Measurements from ENCODE around the gene SELL. TPM values are rescaled to one million over a fixed set of nuclear protein-coding genes. Genes with fewer than 3 reads are reported as not detected.
"Not testable (repeated sequence)": the region's sequence is repeated elsewhere in the genome, so short reads cannot be mapped to it uniquely, and the experiment has no call there.

SELL gene
- total RNA-seq, 2 experiments from 2014 or later: 0.16 to 2.2 TPM

DNA sequence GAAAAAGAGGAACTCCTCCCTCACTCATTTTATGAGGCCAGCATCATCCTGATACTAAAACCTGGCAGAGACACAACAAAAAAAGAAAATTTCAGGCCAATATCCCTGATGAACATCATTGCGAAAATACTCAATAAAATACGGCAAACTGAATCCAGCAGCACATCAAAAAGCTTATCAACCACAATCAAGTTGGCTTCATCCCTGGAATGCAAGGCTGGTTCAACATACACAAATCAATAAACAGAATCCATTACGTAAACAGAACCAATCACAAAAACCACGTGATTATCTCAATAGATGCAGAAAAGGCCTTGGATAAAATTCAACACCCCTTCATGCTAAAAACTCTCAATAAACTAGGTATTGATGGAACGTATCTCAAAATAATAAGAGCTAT lies 1.7 kb upstream of the SELL start:
- CTCF ChIA-PET (ENCODE audit: unreplicated experiment): interaction anchor here (1.5 to 2.1 kb wide), 2 partner anchors 36 to 111 kb away, joined by 3 to 9 read pairs; no protein-coding TSS in a partner anchor
- H3K79me2 ChIP-seq (ENCODE audit: insufficient read depth, low read depth, low read length); H3K36me3 ChIP-seq (ENCODE audit: insufficient read depth, low read length); H3K4me2 ChIP-seq (ENCODE audit: low read length); DNase-seq (ENCODE audit: low spot score); BruUV-seq (replicated peaks); H3K9me2 ChIP-seq (ENCODE audit: insufficient read depth, low read length); H3K9me3 ChIP-seq (ENCODE audit: low read length); H3K4me3 ChIP-seq (ENCODE audit: low read depth, low read length, poor library complexity, severe bottlenecking); POLR2A ChIA-PET; H4K20me1 ChIP-seq (ENCODE audit: insufficient read depth, low read length); H3K27ac ChIP-seq (ENCODE audit: low read depth, low read length, poor library complexity, severe bottlenecking); H2AFZ ChIP-seq (ENCODE audit: low read length): not testable (repeated sequence)
- intact Hi-C loops (cut with micrococcal nuclease; ENCODE audit: unreplicated experiment): loop anchor here (2.0 to 5.0 kb wide), 5 partner anchors 94 to 1111 kb away; partner anchors contain the start of genes F5 and SLC19A2
- H3K4me1 ChIP-seq (ENCODE audit: insufficient read depth, low read length, poor library complexity, severe bottlenecking): peaks cover 11% of the 10 kb centered on the region

DNA sequence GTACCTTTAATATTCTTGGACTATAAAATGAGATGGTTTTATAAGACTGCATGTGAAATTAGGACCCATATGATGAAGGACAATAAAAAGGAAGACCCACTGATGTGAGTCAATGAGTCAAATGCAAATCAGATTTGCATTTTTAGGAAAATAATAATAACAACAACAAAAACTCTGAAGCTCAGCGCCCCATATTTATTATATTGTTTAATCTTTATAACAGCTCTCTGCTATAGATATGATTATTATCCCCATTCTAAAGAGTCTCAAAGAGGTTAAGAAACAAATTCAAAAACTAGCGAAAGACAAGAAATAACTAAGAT lies 850 bp upstream of the SELL start:
- intact Hi-C loops (cut with micrococcal nuclease; ENCODE audit: unreplicated experiment): loop anchor here (1.0 to 5.0 kb wide), 6 partner anchors 95 to 1110 kb away; partner anchors contain the start of genes F5 and SLC19A2
- peaks cover 11% of the 10 kb centered on the region for H3K4me1 ChIP-seq (ENCODE audit: insufficient read depth, low read length, poor library complexity, severe bottlenecking)
- H3K27ac ChIP-seq (ENCODE audit: low read depth, low read length, poor library complexity, severe bottlenecking): no peak overlapping the region
- no peak overlapping the region for H3K4me3 ChIP-seq (ENCODE audit: low read depth, low read length, poor library complexity, severe bottlenecking)
- no peak for DNase-seq (ENCODE audit: low spot score)
- H4K20me1 ChIP-seq (ENCODE audit: insufficient read depth, low read length): no peaks in the 10 kb centered on the region
- H3K9me3 ChIP-seq (ENCODE audit: low read length): no peaks in the 10 kb centered on the region
- H2AFZ ChIP-seq (ENCODE audit: low read length): no peak overlapping the region; the same call in 1 of the 2 replicates
- no peaks in the 10 kb centered on the region for H3K36me3 ChIP-seq (ENCODE audit: insufficient read depth, low read length)
- CTCF ChIA-PET (ENCODE audit: unreplicated experiment): interaction anchor here (1.0 to 2.1 kb wide), 4 partner anchors 35 to 126 kb away, joined by 3 to 9 read pairs (median 3); partner anchors contain the start of gene F5
- no TSS peak for BruUV-seq (replicated peaks)
- H3K9me2 ChIP-seq (ENCODE audit: insufficient read depth, low read length): no peaks in the 10 kb centered on the region
- POLR2A ChIA-PET: interaction anchor here (1.0 to 1.3 kb wide), 3 partner anchors 12 to 110 kb away, joined by 3 to 6 read pairs (median 5); no protein-coding TSS in a partner anchor
- H3K79me2 ChIP-seq (ENCODE audit: insufficient read depth, low read depth, low read length): no peaks in the 10 kb centered on the region
- TF ChIP-seq EZH2phosphoT487 (IDR thresholded peaks at IDR 0.05; ENCODE audit: borderline replicate concordance, low read depth, low read length): no peak
- TF ChIP-seq, protein P1, sequence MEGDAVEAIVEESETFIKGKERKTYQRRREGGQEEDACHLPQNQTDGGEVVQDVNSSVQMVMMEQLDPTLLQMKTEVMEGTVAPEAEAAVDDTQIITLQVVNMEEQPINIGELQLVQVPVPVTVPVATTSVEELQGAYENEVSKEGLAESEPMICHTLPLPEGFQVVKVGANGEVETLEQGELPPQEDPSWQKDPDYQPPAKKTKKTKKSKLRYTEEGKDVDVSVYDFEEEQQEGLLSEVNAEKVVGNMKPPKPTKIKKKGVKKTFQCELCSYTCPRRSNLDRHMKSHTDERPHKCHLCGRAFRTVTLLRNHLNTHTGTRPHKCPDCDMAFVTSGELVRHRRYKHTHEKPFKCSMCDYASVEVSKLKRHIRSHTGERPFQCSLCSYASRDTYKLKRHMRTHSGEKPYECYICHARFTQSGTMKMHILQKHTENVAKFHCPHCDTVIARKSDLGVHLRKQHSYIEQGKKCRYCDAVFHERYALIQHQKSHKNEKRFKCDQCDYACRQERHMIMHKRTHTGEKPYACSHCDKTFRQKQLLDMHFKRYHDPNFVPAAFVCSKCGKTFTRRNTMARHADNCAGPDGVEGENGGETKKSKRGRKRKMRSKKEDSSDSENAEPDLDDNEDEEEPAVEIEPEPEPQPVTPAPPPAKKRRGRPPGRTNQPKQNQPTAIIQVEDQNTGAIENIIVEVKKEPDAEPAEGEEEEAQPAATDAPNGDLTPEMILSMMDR (conservative IDR thresholded peaks at IDR 0.05; ENCODE audit: low read length): no peak; the same call in none of the 2 replicates
- peak overlapping the region; percentile 77; the same call in 1 of the 2 replicates for H3K4me2 ChIP-seq (ENCODE audit: low read length)

DNA sequence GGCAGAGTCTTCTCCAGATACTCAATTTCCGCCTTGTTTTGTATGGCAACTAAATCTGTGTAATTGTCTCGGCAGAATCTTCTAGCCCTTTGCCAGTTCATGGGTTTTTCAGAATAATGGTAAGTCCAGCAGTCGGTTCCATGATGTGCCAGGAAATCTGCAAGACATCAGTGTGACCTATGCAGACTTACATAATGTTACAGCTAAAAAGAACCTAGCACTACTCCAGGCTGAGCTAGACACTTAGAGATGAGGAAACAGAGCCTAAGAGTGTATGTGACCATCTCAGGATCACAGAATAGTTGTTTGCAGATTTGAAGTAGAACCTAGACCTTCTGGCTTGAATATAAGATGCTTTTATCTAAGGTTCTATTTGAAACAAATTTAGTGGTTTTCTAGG lies 2.8 kb downstream of the SELL start:
- no peak overlapping the region for H3K4me2 ChIP-seq (ENCODE audit: low read length)

More for the DNA sequence above, 2.8 kb downstream of the SELL start:
- POLR2A ChIA-PET: interaction anchor here (0.6 kb wide), 1 partner anchor 16 kb away, joined by 3 read pairs; no protein-coding TSS in a partner anchor
- TF ChIP-seq, protein P1 (conservative IDR thresholded peaks at IDR 0.05; ENCODE audit: low read length): no peak
- no peak for TF ChIP-seq EZH2phosphoT487 (IDR thresholded peaks at IDR 0.05; ENCODE audit: borderline replicate concordance, low read depth, low read length)
- Histone ChIP-seq H3K27ac (ENCODE audit: low read depth, low read length, poor library complexity, severe bottlenecking) (no peak overlapping the region), H3K36me3 (ENCODE audit: insufficient read depth, low read length) (no peaks in the 10 kb centered on the region), H4K20me1 (ENCODE audit: insufficient read depth, low read length) (no peaks in the 10 kb centered on the region), H3K9me3 (ENCODE audit: low read length) (no peaks in the 10 kb centered on the region), H3K4me3 (ENCODE audit: low read depth, low read length, poor library complexity, severe bottlenecking) (no peak overlapping the region), H3K9me2 (ENCODE audit: insufficient read depth, low read length) (no peaks in the 10 kb centered on the region), H3K4me1 (ENCODE audit: insufficient read depth, low read length, poor library complexity, severe bottlenecking) (peaks cover 11% of the 10 kb centered on the region), H3K79me2 (ENCODE audit: insufficient read depth, low read depth, low read length) (no peaks in the 10 kb centered on the region), H2AFZ (ENCODE audit: low read length) (no peak overlapping the region)
- no TSS peak for BruUV-seq (replicated peaks)
- intact Hi-C loops (cut with micrococcal nuclease; ENCODE audit: unreplicated experiment): no loop called here
- CTCF ChIA-PET (ENCODE audit: unreplicated experiment): no interaction called here
- no peak for DNase-seq (ENCODE audit: low spot score)
